Muscle layer of colon (tissue), 2 donors: Measurements from ENCODE around the gene WASHC3.

ENCODE experiments used
- H3K27ac ChIP-seq: one replicate; pipeline ENCODE4 v1.7.0; 2013; ENCODE audit warnings: low read depth, mild to moderate bottlenecking, low read length, moderate library complexity
- H3K27me3 ChIP-seq, 2 donors: one replicate each; pipeline ENCODE4 v1.7.0; 2013; ENCODE audit warnings: low read length in 2 of 2, mild to moderate bottlenecking in 2 of 2; ENCODE audit not compliant: insufficient read depth in 2 of 2, control insufficient read depth in 1 of 2
- H3K36me3 ChIP-seq: one replicate; pipeline ENCODE4 v1.7.0; 2013; ENCODE audit warnings: mild to moderate bottlenecking, low read length; ENCODE audit not compliant: insufficient read depth
- H3K4me1 ChIP-seq: one replicate; pipeline ENCODE4 v1.7.0; 2013; ENCODE audit warnings: mild to moderate bottlenecking, low read length; ENCODE audit not compliant: insufficient read depth
- H3K4me3 ChIP-seq, 2 donors: one replicate each; pipeline ENCODE4 v1.7.0; 2013; ENCODE audit warnings: low read length in 2 of 2, low read depth in 1 of 2, mild to moderate bottlenecking in 1 of 2, moderate library complexity in 1 of 2
- H3K9ac ChIP-seq: one replicate; pipeline ENCODE4 v1.7.0; 2013; ENCODE audit warnings: low read length
- H3K9me3 ChIP-seq: one replicate; pipeline ENCODE4 v1.7.0; 2013; ENCODE audit warnings: mild to moderate bottlenecking, low read length
- donor health status: abdominal sarcoma.
- donor health status: Adenocarcinoma of cecum.

WASHC3 gene

GRCh38 chr12:101963697-101964096 is 98.1 kb downstream of the WASHC3 start:
- Histone ChIP-seq H3K9ac (no peak overlapping the region), H3K27ac (no peak overlapping the region), H3K4me3 (no peak overlapping the region), H3K9me3 (no peaks in the 10 kb centered on the region), H3K36me3 (no peaks in the 10 kb centered on the region), H3K4me1 (no peaks in the 10 kb centered on the region), H3K27me3 (no peaks in the 10 kb centered on the region)
